Mesenchymal stem cell (in vitro differentiated cells and primary cell): ENCODE data around the gene ERBB2.

ENCODE experiments used
- DNase-seq: peaks from one replicate; pipeline ENCODE4 v3.0.0-alpha.2; 2013
- H2AFZ ChIP-seq: one replicate; pipeline ENCODE4 v1.6.1; 2013; ENCODE audit warnings: low read depth, mild to moderate bottlenecking, control low read depth, inconsistent platforms, low read length, moderate library complexity
- H2AK5ac ChIP-seq: 2 replicates; pipeline ENCODE4 v1.6.1; 2013; ENCODE audit warnings: low read length, moderate library complexity, mild to moderate bottlenecking, inconsistent platforms; ENCODE audit not compliant: severe bottlenecking
- H2BK120ac ChIP-seq: one replicate; pipeline ENCODE4 v1.6.1; 2013; ENCODE audit warnings: low read depth, mild to moderate bottlenecking, inconsistent platforms, low read length, moderate library complexity
- H2BK12ac ChIP-seq, 2 experiments: one replicate each; pipeline ENCODE4 v1.6.1; 2013; ENCODE audit warnings: inconsistent platforms in 2 of 2, low read length in 2 of 2, mild to moderate bottlenecking in 2 of 2, moderate library complexity in 2 of 2, control low read depth in 1 of 2
- H2BK15ac ChIP-seq: one replicate; pipeline ENCODE4 v1.6.1; 2013; ENCODE audit warnings: mild to moderate bottlenecking, low read depth, inconsistent platforms; ENCODE audit not compliant: poor library complexity, severe bottlenecking
- H2BK5ac ChIP-seq: 2 replicates; pipeline ENCODE4 v1.6.1; 2013; ENCODE audit warnings: low read depth, mild to moderate bottlenecking, low read length, control low read depth, inconsistent platforms; ENCODE audit not compliant: poor library complexity, severe bottlenecking
- H3K14ac ChIP-seq, 2 experiments: one replicate each; pipeline ENCODE4 v1.6.1; 2013; ENCODE audit warnings: inconsistent platforms in 2 of 2, low read length in 2 of 2, control low read depth in 1 of 2, mild to moderate bottlenecking in 1 of 2, moderate library complexity in 1 of 2
- H3K18ac ChIP-seq, 2 experiments: one replicate each; pipeline ENCODE4 v1.6.1; 2013; ENCODE audit warnings: inconsistent platforms in 2 of 2, low read length in 2 of 2, control low read depth in 1 of 2, low read depth in 1 of 2, mild to moderate bottlenecking in 1 of 2
- H3K23ac ChIP-seq, 2 experiments: one replicate each; pipeline ENCODE4 v1.6.1; 2013; ENCODE audit warnings: inconsistent platforms in 2 of 2, low read length in 2 of 2, mild to moderate bottlenecking in 2 of 2, moderate library complexity in 2 of 2, control low read depth in 1 of 2
- H3K27ac ChIP-seq: 2 replicates; pipeline ENCODE4 v1.5.1; 2013; ENCODE audit warnings: mild to moderate bottlenecking, moderate library complexity, low read length, control low read depth, inconsistent platforms; ENCODE audit not compliant: poor library complexity, severe bottlenecking
- H3K27me3 ChIP-seq, 2 experiments: 2 replicates each; pipeline versions ENCODE4 v1.6.1 to v1.7.0; 2013; ENCODE audit warnings: low read length in 2 of 2, mild to moderate bottlenecking in 2 of 2, moderate library complexity in 2 of 2, control low read depth in 1 of 2, inconsistent platforms in 1 of 2; ENCODE audit not compliant: control insufficient read depth in 1 of 2, insufficient read depth in 1 of 2
- H3K36me3 ChIP-seq, 2 experiments: 2 replicates each; pipeline versions ENCODE4 v1.6.1 to v1.7.0; 2013; ENCODE audit warnings: low read length in 2 of 2, control low read depth in 1 of 2, inconsistent platforms in 1 of 2, low read depth in 1 of 2, mild to moderate bottlenecking in 1 of 2; ENCODE audit not compliant: insufficient read depth in 2 of 2, control insufficient read depth in 1 of 2
- H3K4ac ChIP-seq, 2 experiments: one replicate each; pipeline ENCODE4 v1.6.1; 2013; ENCODE audit warnings: inconsistent platforms in 2 of 2, low read length in 2 of 2, mild to moderate bottlenecking in 2 of 2, moderate library complexity in 2 of 2, control low read depth in 1 of 2, low read depth in 1 of 2
- H3K4me1 ChIP-seq: 2 replicates; pipeline ENCODE4 v1.6.1; 2013; ENCODE audit warnings: low read depth, low read length, control low read depth; ENCODE audit not compliant: control insufficient read depth, insufficient read depth
- H3K4me2 ChIP-seq: 2 replicates; pipeline ENCODE4 v1.6.1; 2013; ENCODE audit warnings: low read length, mild to moderate bottlenecking, inconsistent platforms; ENCODE audit not compliant: poor library complexity, severe bottlenecking
- H3K4me3 ChIP-seq, 2 experiments: 2 replicates each; pipeline versions ENCODE4 v1.5.1 to v1.7.0; 2013; ENCODE audit warnings: low read length in 2 of 2, mild to moderate bottlenecking in 2 of 2, control low read depth in 1 of 2, low read depth in 1 of 2; ENCODE audit not compliant: insufficient read depth in 1 of 2
- H3K79me1 ChIP-seq: replicated peaks from 2 replicates; pipeline ENCODE4 v1.6.1; 2013; ENCODE audit warnings: mild to moderate bottlenecking, control low read depth, low read length, inconsistent platforms; ENCODE audit not compliant: poor library complexity, severe bottlenecking
- H3K9ac ChIP-seq: 2 replicates; pipeline ENCODE4 v1.7.0; 2013; ENCODE audit warnings: mild to moderate bottlenecking, low read length, moderate library complexity
- H3K9me3 ChIP-seq: 2 replicates; pipeline ENCODE4 v1.7.0; 2013; ENCODE audit warnings: mild to moderate bottlenecking, low read length; ENCODE audit not compliant: control insufficient read depth
- H4K8ac ChIP-seq: one replicate; pipeline ENCODE4 v1.6.1; 2013; ENCODE audit warnings: inconsistent platforms, mild to moderate bottlenecking, low read length, moderate library complexity
- H4K91ac ChIP-seq: one replicate; pipeline ENCODE4 v1.6.1; 2013; ENCODE audit warnings: mild to moderate bottlenecking, low read length, inconsistent platforms
- WGBS: methylation state at CpG from one replicate; pipeline ENCODE4 v1.1.7; 2013; ENCODE audit warnings: mixed read lengths; 5-methylcytosine and 5-hydroxymethylcytosine counted together

ERBB2 gene

DNA sequence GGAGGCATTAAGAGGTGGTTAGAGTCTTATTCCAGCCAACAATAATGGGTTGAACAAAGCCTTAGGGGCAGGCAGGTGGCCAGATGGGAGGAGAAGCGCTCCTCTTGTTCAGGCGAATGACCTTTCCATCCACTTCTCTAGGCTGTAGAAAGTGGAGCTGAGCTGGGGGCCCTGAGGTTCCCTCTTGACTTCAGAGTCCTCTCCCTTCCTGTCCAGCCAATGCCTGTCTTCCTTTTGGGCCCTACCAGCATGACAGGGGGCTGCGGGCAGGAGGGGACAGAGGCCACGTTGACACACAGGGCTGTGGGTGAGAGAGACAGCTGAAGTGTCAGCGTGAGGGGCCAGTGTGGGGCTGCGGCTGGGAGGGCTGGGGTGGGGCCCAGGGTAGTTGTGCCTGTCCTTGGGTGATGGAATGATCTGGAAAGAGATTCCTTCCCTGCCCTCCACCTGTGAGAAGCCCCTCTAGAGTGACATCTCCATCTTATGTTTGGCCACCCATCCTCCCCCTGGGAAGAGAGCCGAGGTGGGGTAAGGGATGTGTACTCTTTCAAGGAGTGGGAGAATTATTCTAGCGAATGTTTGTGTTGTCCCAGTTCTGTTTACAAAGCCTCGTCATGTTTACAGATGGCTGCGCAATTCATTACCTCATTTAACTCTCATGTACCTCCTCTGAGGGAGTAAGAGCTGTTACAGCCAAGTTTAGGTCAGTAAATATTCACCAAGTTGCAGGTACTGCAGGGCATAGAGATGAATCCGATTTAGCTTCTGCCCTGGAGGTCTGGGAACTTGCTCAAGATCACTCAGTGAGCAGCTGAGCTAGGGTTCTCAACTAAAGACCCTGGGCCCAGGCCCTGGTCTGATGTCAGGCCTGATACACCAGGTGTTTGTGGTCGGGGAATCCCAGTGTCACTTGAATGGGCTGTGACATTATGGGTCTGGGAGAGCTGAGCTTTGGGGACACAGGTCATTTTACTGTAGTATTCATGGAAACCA is 3.3 kb downstream of the ERBB2 start:
- Histone ChIP-seq H3K4me2 (no peak overlapping the region), H3K4me3 (no peak overlapping the region), H3K9ac (no peak overlapping the region), H2BK5ac (no peak overlapping the region), H3K4me1 (peaks cover 36% of the 10 kb centered on the region), H4K8ac (peak overlapping the region; percentile 36), H3K27me3 (no peaks in the 10 kb centered on the region), H2AK5ac (no peak overlapping the region), H3K23ac (no peak overlapping the region), H3K14ac (no peak overlapping the region), H2BK15ac (no peak overlapping the region), H3K9me3 (no peaks in the 10 kb centered on the region), H4K91ac (peak overlapping the region; percentile 61), H3K79me1 (peaks cover 52% of the 10 kb centered on the region), H3K36me3 (peaks cover 12 to 46% of the 10 kb centered on the region in 2 experiments), H2BK12ac (no peak overlapping the region), H2BK120ac (no peak overlapping the region), H3K18ac (no peak overlapping the region), H3K4ac (no peak overlapping the region), H3K27ac (no peak overlapping the region), H2AFZ (no peak overlapping the region)
- DNase-seq: peak; percentile 77
- 70% methylated on average over 8 of the region's 12 CpGs for WGBS

DNA sequence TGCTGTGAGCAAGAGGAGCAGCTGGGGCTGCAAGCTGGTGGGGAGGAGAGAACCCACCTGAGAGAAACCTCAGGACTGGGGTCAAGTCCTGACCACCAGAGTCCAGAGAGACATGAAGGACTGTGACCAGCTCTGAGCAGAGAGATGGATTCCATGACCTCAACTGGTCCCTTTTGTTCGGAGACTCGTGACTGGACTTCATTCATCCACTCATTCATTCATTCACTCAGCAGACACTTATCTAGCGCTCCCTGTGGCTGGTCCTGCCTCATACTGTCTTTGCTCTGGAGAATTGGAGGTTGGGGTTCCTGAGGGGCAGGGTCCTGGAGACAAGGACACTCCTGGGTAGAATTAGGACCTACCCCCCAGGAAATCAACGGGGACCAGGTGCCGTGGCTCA is 4.0 kb downstream of the ERBB2 start:
- Histone ChIP-seq H3K4me2 (no peak overlapping the region), H2BK12ac (no peak overlapping the region), H2BK120ac (no peak overlapping the region), H2BK5ac (no peak overlapping the region), H4K91ac (no peak overlapping the region), H3K36me3 (peaks cover 19 to 53% of the 10 kb centered on the region in 2 experiments), H3K14ac (no peak overlapping the region), H3K4ac (no peak overlapping the region), H3K4me3 (no peak overlapping the region), H2AK5ac (no peak overlapping the region), H3K9ac (no peak overlapping the region), H2BK15ac (no peak overlapping the region), H3K27ac (no peak overlapping the region), H3K23ac (no peak overlapping the region), H3K27me3 (no peaks in the 10 kb centered on the region), H3K4me1 (peaks cover 36% of the 10 kb centered on the region), H3K79me1 (peaks cover 58% of the 10 kb centered on the region), H3K9me3 (no peaks in the 10 kb centered on the region), H4K8ac (no peak overlapping the region), H3K18ac (no peak overlapping the region), H2AFZ (no peak overlapping the region)
- DNase-seq: no peak
- WGBS: 100% methylated on average over 4 of the region's 5 CpGs

DNA sequence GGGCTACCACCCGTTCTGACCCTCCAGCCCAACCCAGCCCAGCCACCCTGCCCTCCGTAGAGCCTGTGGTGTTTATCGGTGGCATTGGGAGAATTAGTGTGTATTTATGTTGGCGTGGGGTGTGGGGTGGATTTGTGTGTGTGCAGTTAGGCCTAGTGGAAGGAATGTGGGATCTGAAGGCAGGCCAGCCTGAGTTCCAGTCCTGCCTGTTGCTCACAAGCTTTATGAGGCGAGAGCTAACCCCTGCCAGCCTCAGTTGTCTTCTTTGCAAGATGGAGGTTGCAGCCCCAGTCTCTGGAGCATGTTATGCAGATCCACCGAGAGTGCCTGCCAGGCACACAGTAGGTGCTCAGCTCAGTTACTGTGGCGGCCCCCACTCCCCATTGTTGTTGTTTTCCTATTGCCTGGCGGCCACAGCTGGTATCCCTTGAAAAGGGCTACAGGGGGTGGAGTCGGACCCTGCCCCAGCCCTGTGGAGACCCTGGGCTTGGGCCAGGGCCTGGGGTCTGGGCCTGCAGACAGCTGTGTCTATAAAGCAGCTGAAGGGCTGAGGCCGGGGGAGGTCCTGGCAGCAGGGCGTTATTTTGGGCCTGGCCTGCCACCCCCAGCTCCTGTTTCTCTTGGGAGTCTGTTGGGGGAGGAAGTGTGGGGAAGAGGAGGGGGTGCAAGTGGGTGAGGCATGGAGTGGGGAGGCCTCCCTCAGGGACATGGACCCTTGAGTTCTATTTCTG is 5.1 kb downstream of the ERBB2 start:
- Histone ChIP-seq H3K79me1 (peaks cover 66% of the 10 kb centered on the region), H3K36me3 (peaks cover 29 to 64% of the 10 kb centered on the region in 2 experiments), H3K4ac (no peak overlapping the region), H3K4me1 (peaks cover 35% of the 10 kb centered on the region), H3K4me2 (no peak overlapping the region), H2BK120ac (no peak overlapping the region), H4K8ac (peak overlapping the region; percentile 47), H3K9ac (no peak overlapping the region), H3K27me3 (no peaks in the 10 kb centered on the region), H3K18ac (no peak overlapping the region), H2AFZ (no peak overlapping the region), H3K4me3 (no peak overlapping the region), H4K91ac (peak overlapping the region; percentile 74), H2BK15ac (no peak overlapping the region), H2AK5ac (no peak overlapping the region), H2BK5ac (no peak overlapping the region), H3K27ac (no peak overlapping the region), H3K14ac (no peak overlapping the region), H3K23ac (no peak overlapping the region), H2BK12ac (peak overlapping the region in 1 of 2 experiments; percentile 33), H3K9me3 (no peaks in the 10 kb centered on the region)
- 80% methylated on average over 10 of the region's 11 CpGs for WGBS
- DNase-seq: peak; percentile 34

DNA sequence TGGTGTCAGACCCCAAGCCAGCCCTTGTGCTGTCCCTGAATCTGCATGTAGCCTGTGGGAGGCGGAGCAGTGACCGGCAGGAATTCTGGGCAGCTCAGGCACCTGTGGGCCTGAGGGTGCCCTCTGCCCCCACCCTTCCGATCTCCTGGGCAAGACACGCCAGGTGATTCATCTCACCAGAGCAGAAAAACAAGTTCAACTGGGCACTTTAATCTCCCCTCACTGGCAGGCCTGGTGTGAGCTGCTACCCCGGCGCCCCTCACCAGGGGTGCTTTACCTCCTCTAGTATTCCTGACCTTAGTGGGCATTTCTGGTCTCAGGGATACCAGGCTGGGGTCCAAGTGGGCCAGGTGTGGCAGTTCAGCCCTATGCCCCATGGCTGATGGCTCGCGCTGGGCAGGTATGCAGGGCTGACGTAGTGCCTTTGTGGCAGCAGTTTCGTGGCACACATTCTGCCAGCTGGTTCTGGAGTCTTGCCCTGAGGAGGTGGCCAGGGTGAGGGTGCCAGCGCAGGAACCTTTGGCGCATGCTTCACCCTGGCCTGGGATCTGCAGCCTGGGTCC is 6.0 kb downstream of the ERBB2 start:
- H3K27ac ChIP-seq: no peak overlapping the region
- no peaks in the 10 kb centered on the region for H3K27me3 ChIP-seq
- H3K9me3 ChIP-seq: no peaks in the 10 kb centered on the region
- H4K8ac ChIP-seq: no peak overlapping the region
- peaks cover 35% of the 10 kb centered on the region for H3K4me1 ChIP-seq
- H3K79me1 ChIP-seq: peaks cover 67% of the 10 kb centered on the region
- no peak overlapping the region for H3K4me3 ChIP-seq
- no peak overlapping the region for H2BK5ac ChIP-seq
- H3K9ac ChIP-seq: no peak overlapping the region
- no peak overlapping the region for H3K4me2 ChIP-seq
- WGBS: 95% methylated on average over 12 of the region's 12 CpGs
- no peak overlapping the region for H3K14ac ChIP-seq
- H2BK120ac ChIP-seq: no peak overlapping the region
- no peak overlapping the region for H2AK5ac ChIP-seq
- no peak overlapping the region for H2BK12ac ChIP-seq
- H2BK15ac ChIP-seq: no peak overlapping the region
- H3K36me3 ChIP-seq: peaks cover 36 to 72% of the 10 kb centered on the region in 2 experiments
- H2AFZ ChIP-seq: no peak overlapping the region
- H3K18ac ChIP-seq: no peak overlapping the region
- H3K4ac ChIP-seq: no peak overlapping the region
- H3K23ac ChIP-seq: no peak overlapping the region
- no peak for DNase-seq
- no peak overlapping the region for H4K91ac ChIP-seq
